Measurements from ENCODE around the gene CLMP. TPM values are rescaled to one million over a fixed set of nuclear protein-coding genes. Genes with fewer than 3 reads are reported as not detected.

Gene CLMP
- polyA plus RNA-seq, 1 donor from 2014 or later: not detected

GRCh38 chr11:123151796-123152195 is 43.3 kb downstream of the CLMP start:
- H3K27ac ChIP-seq (ENCODE audit: low read length): peak overlapping the region; percentile 19
- no peak overlapping the region for H3K4me2 ChIP-seq (ENCODE audit: low read length)
- H3K9me3 ChIP-seq (ENCODE audit: low read length): no peaks in the 10 kb centered on the region
- H3K9me2 ChIP-seq (ENCODE audit: insufficient read depth, low read length): no peaks in the 10 kb centered on the region
- no peaks in the 10 kb centered on the region for H3F3A ChIP-seq (ENCODE audit: insufficient read depth, low read length, poor library complexity, severe bottlenecking)
- no peaks in the 10 kb centered on the region for H3K27me3 ChIP-seq (ENCODE audit: insufficient read depth, low read depth, low read length)
- H2AFZ ChIP-seq (ENCODE audit: low read depth, low read length): no peak overlapping the region
- no peak overlapping the region for H3K4me3 ChIP-seq (ENCODE audit: low read length)
- H3K79me2 ChIP-seq (replicated peaks; ENCODE audit: insufficient read depth, low read length): no peaks in the 10 kb centered on the region
- no peak overlapping the region for H3K9ac ChIP-seq (ENCODE audit: low read length)
- TF ChIP-seq EP300 (conservative IDR thresholded peaks at IDR 0.05; ENCODE audit: poor library complexity, severe bottlenecking) (no peak), CTCF (IDR thresholded peaks at IDR 0.05; ENCODE audit: poor library complexity, severe bottlenecking) (no peak), POLR2AphosphoS5 (IDR thresholded peaks at IDR 0.05) (no peak), TAF1 (IDR thresholded peaks at IDR 0.05; ENCODE audit: low read depth) (no peak), EZH2 (IDR thresholded peaks at IDR 0.05; ENCODE audit: borderline replicate concordance, insufficient read depth, low read length, poor library complexity, severe bottlenecking) (no peak), MXI1 (conservative IDR thresholded peaks at IDR 0.05; ENCODE audit: poor library complexity, severe bottlenecking) (no peak), RAD21 (conservative IDR thresholded peaks at IDR 0.05) (no peak), SMC3 (conservative IDR thresholded peaks at IDR 0.05; ENCODE audit: poor library complexity) (no peak)
- TF ChIP-seq, protein P1, sequence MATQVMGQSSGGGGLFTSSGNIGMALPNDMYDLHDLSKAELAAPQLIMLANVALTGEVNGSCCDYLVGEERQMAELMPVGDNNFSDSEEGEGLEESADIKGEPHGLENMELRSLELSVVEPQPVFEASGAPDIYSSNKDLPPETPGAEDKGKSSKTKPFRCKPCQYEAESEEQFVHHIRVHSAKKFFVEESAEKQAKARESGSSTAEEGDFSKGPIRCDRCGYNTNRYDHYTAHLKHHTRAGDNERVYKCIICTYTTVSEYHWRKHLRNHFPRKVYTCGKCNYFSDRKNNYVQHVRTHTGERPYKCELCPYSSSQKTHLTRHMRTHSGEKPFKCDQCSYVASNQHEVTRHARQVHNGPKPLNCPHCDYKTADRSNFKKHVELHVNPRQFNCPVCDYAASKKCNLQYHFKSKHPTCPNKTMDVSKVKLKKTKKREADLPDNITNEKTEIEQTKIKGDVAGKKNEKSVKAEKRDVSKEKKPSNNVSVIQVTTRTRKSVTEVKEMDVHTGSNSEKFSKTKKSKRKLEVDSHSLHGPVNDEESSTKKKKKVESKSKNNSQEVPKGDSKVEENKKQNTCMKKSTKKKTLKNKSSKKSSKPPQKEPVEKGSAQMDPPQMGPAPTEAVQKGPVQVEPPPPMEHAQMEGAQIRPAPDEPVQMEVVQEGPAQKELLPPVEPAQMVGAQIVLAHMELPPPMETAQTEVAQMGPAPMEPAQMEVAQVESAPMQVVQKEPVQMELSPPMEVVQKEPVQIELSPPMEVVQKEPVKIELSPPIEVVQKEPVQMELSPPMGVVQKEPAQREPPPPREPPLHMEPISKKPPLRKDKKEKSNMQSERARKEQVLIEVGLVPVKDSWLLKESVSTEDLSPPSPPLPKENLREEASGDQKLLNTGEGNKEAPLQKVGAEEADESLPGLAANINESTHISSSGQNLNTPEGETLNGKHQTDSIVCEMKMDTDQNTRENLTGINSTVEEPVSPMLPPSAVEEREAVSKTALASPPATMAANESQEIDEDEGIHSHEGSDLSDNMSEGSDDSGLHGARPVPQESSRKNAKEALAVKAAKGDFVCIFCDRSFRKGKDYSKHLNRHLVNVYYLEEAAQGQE (IDR thresholded peaks at IDR 0.05; ENCODE audit: borderline replicate concordance): no peak
- H3K36me3 ChIP-seq (ENCODE audit: insufficient read depth, low read length): no peaks in the 10 kb centered on the region
- no peaks in the 10 kb centered on the region for H4K20me1 ChIP-seq (ENCODE audit: insufficient read depth)

DNA sequence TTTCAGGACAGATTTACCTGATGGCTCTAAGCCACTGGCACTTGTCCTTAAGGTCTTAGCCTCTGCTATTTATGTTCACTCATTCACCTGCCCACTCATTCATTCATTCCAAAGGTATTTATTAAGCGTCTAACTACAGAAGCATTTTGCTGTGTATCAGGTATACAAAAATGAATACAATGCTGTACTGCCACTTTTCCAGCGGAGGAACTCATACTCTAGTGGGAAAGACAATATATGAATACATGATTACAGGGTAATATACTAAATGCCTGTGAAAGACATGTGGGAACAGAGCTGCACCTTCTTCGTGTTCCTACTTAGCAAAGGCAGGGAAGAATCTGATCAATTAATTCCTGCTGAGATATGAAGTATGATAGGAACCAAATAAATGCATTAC is 43.7 kb downstream of the CLMP start:
- no peaks in the 10 kb centered on the region for H3K9me2 ChIP-seq (ENCODE audit: insufficient read depth, low read length)
- H3F3A ChIP-seq (ENCODE audit: insufficient read depth, low read length, poor library complexity, severe bottlenecking): no peaks in the 10 kb centered on the region
- no peak overlapping the region for H2AFZ ChIP-seq (ENCODE audit: low read depth, low read length)
- TF ChIP-seq RAD21 (conservative IDR thresholded peaks at IDR 0.05) (no peak), EP300 (conservative IDR thresholded peaks at IDR 0.05; ENCODE audit: poor library complexity, severe bottlenecking) (no peak), SMC3 (conservative IDR thresholded peaks at IDR 0.05; ENCODE audit: poor library complexity) (no peak), CTCF (IDR thresholded peaks at IDR 0.05; ENCODE audit: poor library complexity, severe bottlenecking) (no peak), EZH2 (IDR thresholded peaks at IDR 0.05; ENCODE audit: borderline replicate concordance, insufficient read depth, low read length, poor library complexity, severe bottlenecking) (no peak), TAF1 (IDR thresholded peaks at IDR 0.05; ENCODE audit: low read depth) (no peak)
- H3K36me3 ChIP-seq (ENCODE audit: insufficient read depth, low read length): no peaks in the 10 kb centered on the region
- no peak overlapping the region for H3K9ac ChIP-seq (ENCODE audit: low read length)
- no peaks in the 10 kb centered on the region for H4K20me1 ChIP-seq (ENCODE audit: insufficient read depth)
- H3K27me3 ChIP-seq (ENCODE audit: insufficient read depth, low read depth, low read length): no peaks in the 10 kb centered on the region
- no peaks in the 10 kb centered on the region for H3K79me2 ChIP-seq (replicated peaks; ENCODE audit: insufficient read depth, low read length)
- H3K4me2 ChIP-seq (ENCODE audit: low read length): no peak overlapping the region
- H3K4me3 ChIP-seq (ENCODE audit: low read length): no peak overlapping the region
- no peaks in the 10 kb centered on the region for H3K9me3 ChIP-seq (ENCODE audit: low read length)
- no peak overlapping the region for H3K27ac ChIP-seq (ENCODE audit: low read length)
